A673 (cell line): ENCODE measurements around the gene KHNYN.

Source experiments
- EZH2 ChIP-seq: fragments of 200-600 bp; sonication (generic); IDR thresholded peaks from 2 replicates; pipeline ENCODE4 v1.6.1; 2017; ENCODE audit warnings: borderline replicate concordance, low read depth, mild to moderate bottlenecking, mixed read lengths, antibody characterized with exemption, low read length; ENCODE audit not compliant: poor library complexity, severe bottlenecking
- TF ChIP-seq, protein P1 (sequence below): fragments of 300-800, 200-600 bp; sonication (generic); conservative IDR thresholded peaks from 2 replicates; pipeline ENCODE4 v1.5.1; 2017; ENCODE audit warnings: low read depth, mild to moderate bottlenecking, antibody characterized with exemption, low read length, moderate library complexity, mixed read lengths

DNA sequence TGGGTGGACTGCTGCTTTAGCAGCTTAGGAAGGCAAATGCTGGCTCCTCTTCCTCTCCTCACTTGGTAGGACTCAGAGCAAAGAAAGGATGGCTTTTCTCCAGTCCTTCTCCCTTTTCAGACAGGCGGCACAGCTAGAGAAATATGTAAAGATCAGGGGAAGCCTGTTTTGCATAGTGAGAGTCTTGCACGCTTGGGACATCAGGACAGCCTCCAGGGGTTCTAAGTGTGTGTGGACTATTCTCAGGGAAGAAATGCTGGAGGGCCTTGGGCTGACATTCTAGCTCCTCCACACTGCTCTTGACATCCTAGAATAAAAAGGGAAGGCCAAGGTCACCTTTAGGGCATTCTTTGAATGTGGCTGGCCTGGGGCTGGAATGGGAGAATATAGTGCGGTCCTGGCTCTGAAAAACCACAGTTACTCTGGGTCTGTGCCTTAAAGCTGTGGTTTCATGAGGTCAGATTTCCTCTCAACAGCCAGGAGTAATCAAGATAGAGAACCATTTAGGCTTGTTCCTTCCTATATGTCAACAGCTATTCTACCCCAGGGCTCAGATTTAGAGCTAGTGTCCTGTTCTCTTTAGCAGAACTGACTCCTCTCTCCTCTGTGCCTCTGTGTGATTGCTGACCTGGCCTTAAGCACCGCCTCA lies 54.0 kb downstream of the KHNYN start:
- TF ChIP-seq, protein P1, sequence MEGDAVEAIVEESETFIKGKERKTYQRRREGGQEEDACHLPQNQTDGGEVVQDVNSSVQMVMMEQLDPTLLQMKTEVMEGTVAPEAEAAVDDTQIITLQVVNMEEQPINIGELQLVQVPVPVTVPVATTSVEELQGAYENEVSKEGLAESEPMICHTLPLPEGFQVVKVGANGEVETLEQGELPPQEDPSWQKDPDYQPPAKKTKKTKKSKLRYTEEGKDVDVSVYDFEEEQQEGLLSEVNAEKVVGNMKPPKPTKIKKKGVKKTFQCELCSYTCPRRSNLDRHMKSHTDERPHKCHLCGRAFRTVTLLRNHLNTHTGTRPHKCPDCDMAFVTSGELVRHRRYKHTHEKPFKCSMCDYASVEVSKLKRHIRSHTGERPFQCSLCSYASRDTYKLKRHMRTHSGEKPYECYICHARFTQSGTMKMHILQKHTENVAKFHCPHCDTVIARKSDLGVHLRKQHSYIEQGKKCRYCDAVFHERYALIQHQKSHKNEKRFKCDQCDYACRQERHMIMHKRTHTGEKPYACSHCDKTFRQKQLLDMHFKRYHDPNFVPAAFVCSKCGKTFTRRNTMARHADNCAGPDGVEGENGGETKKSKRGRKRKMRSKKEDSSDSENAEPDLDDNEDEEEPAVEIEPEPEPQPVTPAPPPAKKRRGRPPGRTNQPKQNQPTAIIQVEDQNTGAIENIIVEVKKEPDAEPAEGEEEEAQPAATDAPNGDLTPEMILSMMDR, result no peak
- TF ChIP-seq EZH2, result no peak
